Measurements from ENCODE around the gene BCL2.

The BCL2 gene

GRCh38 chr18:63098018-63098981 lies 221.3 kb downstream of the BCL2 start:
- DNase-seq, result peak in 2 of 3 donors; percentile 8 to 13
- Histone ChIP-seq H3K4me1 (ENCODE audit: control insufficient read depth, insufficient read depth, low read length, poor library complexity, severe bottlenecking) (peaks cover 20% of the 10 kb centered on the region), H3K4me3 (ENCODE audit: insufficient read depth, low read depth, low read length, poor library complexity, severe bottlenecking) (no peak overlapping the region), H3K36me3 (ENCODE audit: control insufficient read depth, insufficient read depth, low read length) (no peaks in the 10 kb centered on the region), H3K9me3 (ENCODE audit: control insufficient read depth, low read length) (no peaks in the 10 kb centered on the region), H3K27me3 (replicated peaks; ENCODE audit: control insufficient read depth, insufficient read depth, low read length, poor library complexity, severe bottlenecking) (no peaks in the 10 kb centered on the region), H3K27ac (ENCODE audit: insufficient read depth, low read length, poor library complexity, severe bottlenecking) (no peak overlapping the region)

GRCh38 chr18:63097178-63097577 lies 222.4 kb downstream of the BCL2 start:
- Histone ChIP-seq H3K4me1 (ENCODE audit: control insufficient read depth, insufficient read depth, low read length, poor library complexity, severe bottlenecking) (peaks cover 20% of the 10 kb centered on the region), H3K4me3 (ENCODE audit: insufficient read depth, low read depth, low read length, poor library complexity, severe bottlenecking) (no peak overlapping the region), H3K9me3 (ENCODE audit: control insufficient read depth, low read length) (no peaks in the 10 kb centered on the region), H3K27ac (ENCODE audit: insufficient read depth, low read length, poor library complexity, severe bottlenecking) (no peak overlapping the region), H3K36me3 (ENCODE audit: control insufficient read depth, insufficient read depth, low read length) (no peaks in the 10 kb centered on the region), H3K27me3 (replicated peaks; ENCODE audit: control insufficient read depth, insufficient read depth, low read length, poor library complexity, severe bottlenecking) (no peaks in the 10 kb centered on the region)
- no peak for DNase-seq

- no peak overlapping the region for H3K4me3 ChIP-seq (ENCODE audit: insufficient read depth, low read depth, low read length, poor library complexity, severe bottlenecking)
- peaks cover 20% of the 10 kb centered on the region for H3K4me1 ChIP-seq (ENCODE audit: control insufficient read depth, insufficient read depth, low read length, poor library complexity, severe bottlenecking)
- H3K9me3 ChIP-seq (ENCODE audit: control insufficient read depth, low read length), result no peaks in the 10 kb centered on the region
- no peaks in the 10 kb centered on the region for H3K27me3 ChIP-seq (replicated peaks; ENCODE audit: control insufficient read depth, insufficient read depth, low read length, poor library complexity, severe bottlenecking)
- H3K36me3 ChIP-seq (ENCODE audit: control insufficient read depth, insufficient read depth, low read length), result no peaks in the 10 kb centered on the region
- H3K27ac ChIP-seq (ENCODE audit: insufficient read depth, low read length, poor library complexity, severe bottlenecking), result no peak overlapping the region
- no peak for DNase-seq
Observed at GRCh38 chr18:63096327-63096874, 223.2 kb downstream of the BCL2 start.

GRCh38 chr18:63095768-63096167 lies 223.8 kb downstream of the BCL2 start:
- peaks cover 20% of the 10 kb centered on the region for H3K4me1 ChIP-seq (ENCODE audit: control insufficient read depth, insufficient read depth, low read length, poor library complexity, severe bottlenecking)
- no peak overlapping the region for H3K4me3 ChIP-seq (ENCODE audit: insufficient read depth, low read depth, low read length, poor library complexity, severe bottlenecking)
- H3K36me3 ChIP-seq (ENCODE audit: control insufficient read depth, insufficient read depth, low read length), result no peaks in the 10 kb centered on the region
- DNase-seq, result no peak
- no peak overlapping the region for H3K27ac ChIP-seq (ENCODE audit: insufficient read depth, low read length, poor library complexity, severe bottlenecking)
- no peaks in the 10 kb centered on the region for H3K27me3 ChIP-seq (replicated peaks; ENCODE audit: control insufficient read depth, insufficient read depth, low read length, poor library complexity, severe bottlenecking)
- H3K9me3 ChIP-seq (ENCODE audit: control insufficient read depth, low read length), result no peaks in the 10 kb centered on the region

GRCh38 chr18:63091671-63092364 lies 227.8 kb downstream of the BCL2 start:
- H3K36me3 ChIP-seq (ENCODE audit: control insufficient read depth, insufficient read depth, low read length), result no peaks in the 10 kb centered on the region
- no peak overlapping the region for H3K27ac ChIP-seq (ENCODE audit: insufficient read depth, low read length, poor library complexity, severe bottlenecking)
- no peak for DNase-seq
- no peaks in the 10 kb centered on the region for H3K27me3 ChIP-seq (replicated peaks; ENCODE audit: control insufficient read depth, insufficient read depth, low read length, poor library complexity, severe bottlenecking)
- no peaks in the 10 kb centered on the region for H3K9me3 ChIP-seq (ENCODE audit: control insufficient read depth, low read length)
- H3K4me1 ChIP-seq (ENCODE audit: control insufficient read depth, insufficient read depth, low read length, poor library complexity, severe bottlenecking), result no peaks in the 10 kb centered on the region
- H3K4me3 ChIP-seq (ENCODE audit: insufficient read depth, low read depth, low read length, poor library complexity, severe bottlenecking), result no peak overlapping the region

- no peak for DNase-seq
- Histone ChIP-seq H3K4me3 (ENCODE audit: insufficient read depth, low read depth, low read length, poor library complexity, severe bottlenecking) (no peak overlapping the region), H3K9me3 (ENCODE audit: control insufficient read depth, low read length) (no peaks in the 10 kb centered on the region), H3K4me1 (ENCODE audit: control insufficient read depth, insufficient read depth, low read length, poor library complexity, severe bottlenecking) (no peaks in the 10 kb centered on the region), H3K27me3 (replicated peaks; ENCODE audit: control insufficient read depth, insufficient read depth, low read length, poor library complexity, severe bottlenecking) (no peaks in the 10 kb centered on the region), H3K27ac (ENCODE audit: insufficient read depth, low read length, poor library complexity, severe bottlenecking) (no peak overlapping the region), H3K36me3 (ENCODE audit: control insufficient read depth, insufficient read depth, low read length) (no peaks in the 10 kb centered on the region)
Observed at GRCh38 chr18:63090334-63090733, 229.2 kb downstream of the BCL2 start.

GRCh38 chr18:63089041-63089440 lies 230.5 kb downstream of the BCL2 start:
- Histone ChIP-seq H3K27ac (ENCODE audit: insufficient read depth, low read length, poor library complexity, severe bottlenecking) (no peak overlapping the region), H3K9me3 (ENCODE audit: control insufficient read depth, low read length) (no peaks in the 10 kb centered on the region), H3K27me3 (replicated peaks; ENCODE audit: control insufficient read depth, insufficient read depth, low read length, poor library complexity, severe bottlenecking) (no peaks in the 10 kb centered on the region), H3K4me1 (ENCODE audit: control insufficient read depth, insufficient read depth, low read length, poor library complexity, severe bottlenecking) (no peaks in the 10 kb centered on the region), H3K4me3 (ENCODE audit: insufficient read depth, low read depth, low read length, poor library complexity, severe bottlenecking) (no peak overlapping the region), H3K36me3 (ENCODE audit: control insufficient read depth, insufficient read depth, low read length) (no peaks in the 10 kb centered on the region)
- DNase-seq, result no peak

- no peak overlapping the region for H3K4me3 ChIP-seq (ENCODE audit: insufficient read depth, low read depth, low read length, poor library complexity, severe bottlenecking)
- no peak overlapping the region for H3K27ac ChIP-seq (ENCODE audit: insufficient read depth, low read length, poor library complexity, severe bottlenecking)
Observed at GRCh38 chr18:63088262-63088661, 231.3 kb downstream of the BCL2 start.

GRCh38 chr18:63087421-63088230 lies 231.9 kb downstream of the BCL2 start:
- Histone ChIP-seq H3K27ac (ENCODE audit: insufficient read depth, low read length, poor library complexity, severe bottlenecking) (no peak overlapping the region), H3K4me3 (ENCODE audit: insufficient read depth, low read depth, low read length, poor library complexity, severe bottlenecking) (no peak overlapping the region), H3K4me1 (ENCODE audit: control insufficient read depth, insufficient read depth, low read length, poor library complexity, severe bottlenecking) (no peaks in the 10 kb centered on the region), H3K36me3 (ENCODE audit: control insufficient read depth, insufficient read depth, low read length) (no peaks in the 10 kb centered on the region), H3K9me3 (ENCODE audit: control insufficient read depth, low read length) (no peaks in the 10 kb centered on the region), H3K27me3 (replicated peaks; ENCODE audit: control insufficient read depth, insufficient read depth, low read length, poor library complexity, severe bottlenecking) (no peaks in the 10 kb centered on the region)
- DNase-seq, result no peak

More at GRCh38 chr18:63088262-63088661, 231.3 kb downstream of the BCL2 start:
- no peaks in the 10 kb centered on the region for H3K9me3 ChIP-seq (ENCODE audit: control insufficient read depth, low read length)
- no peaks in the 10 kb centered on the region for H3K36me3 ChIP-seq (ENCODE audit: control insufficient read depth, insufficient read depth, low read length)
- H3K27me3 ChIP-seq (replicated peaks; ENCODE audit: control insufficient read depth, insufficient read depth, low read length, poor library complexity, severe bottlenecking), result no peaks in the 10 kb centered on the region
- H3K4me1 ChIP-seq (ENCODE audit: control insufficient read depth, insufficient read depth, low read length, poor library complexity, severe bottlenecking), result no peaks in the 10 kb centered on the region
- no peak for DNase-seq

Measured in effector memory CD4-positive, alpha-beta T cell (primary cell).